Choroid plexus epithelial cell (primary cell): Measurements from ENCODE around the gene HIVEP3.

Experiments
- DNase-seq: peaks from one replicate; pipeline ENCODE4 v3.0.0-alpha.2; 2010; ENCODE audit warnings: low read depth
- H3K4me3 ChIP-seq: 2 replicates; pipeline ENCODE4 v1.5.1; 2011; ENCODE audit warnings: low read depth, mild to moderate bottlenecking, control low read depth, low read length, moderate library complexity
- TF ChIP-seq, protein P1 (sequence below): conservative IDR thresholded peaks from 2 replicates; pipeline ENCODE4 v1.5.1; 2011; ENCODE audit warnings: low read depth, mild to moderate bottlenecking, control low read depth, inconsistent platforms, low read length, moderate library complexity

The HIVEP3 gene

DNA sequence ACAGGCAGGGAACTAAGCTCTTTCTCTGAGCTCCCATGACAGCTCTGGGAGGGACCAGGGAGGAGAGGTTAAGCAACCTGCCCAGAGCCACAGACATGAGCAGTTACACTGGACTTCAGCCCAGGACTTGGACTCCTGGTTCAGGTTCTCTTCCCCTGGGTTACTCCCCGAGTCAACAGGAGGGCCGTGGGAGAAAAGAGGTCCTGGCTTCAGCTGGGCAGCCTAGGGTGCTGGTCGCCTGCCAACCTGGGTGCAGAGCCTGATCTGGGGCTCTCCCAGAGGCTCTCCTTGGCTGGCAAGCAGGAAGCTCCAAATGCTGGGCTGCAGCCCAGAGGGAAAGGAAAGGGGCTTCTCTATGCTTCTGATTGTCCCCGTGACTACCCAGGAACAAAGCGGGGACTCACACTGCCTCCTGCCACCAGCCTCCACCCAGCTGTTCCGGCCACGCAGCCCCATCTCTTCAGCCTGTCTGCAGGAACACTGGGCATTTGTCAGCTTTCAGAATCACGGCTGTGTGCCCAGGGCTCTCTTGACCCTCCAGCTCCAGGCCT, 141.8 kb downstream of the HIVEP3 start:
- DNase-seq, result no peak
- no peak overlapping the region for H3K4me3 ChIP-seq
- TF ChIP-seq, protein P1, sequence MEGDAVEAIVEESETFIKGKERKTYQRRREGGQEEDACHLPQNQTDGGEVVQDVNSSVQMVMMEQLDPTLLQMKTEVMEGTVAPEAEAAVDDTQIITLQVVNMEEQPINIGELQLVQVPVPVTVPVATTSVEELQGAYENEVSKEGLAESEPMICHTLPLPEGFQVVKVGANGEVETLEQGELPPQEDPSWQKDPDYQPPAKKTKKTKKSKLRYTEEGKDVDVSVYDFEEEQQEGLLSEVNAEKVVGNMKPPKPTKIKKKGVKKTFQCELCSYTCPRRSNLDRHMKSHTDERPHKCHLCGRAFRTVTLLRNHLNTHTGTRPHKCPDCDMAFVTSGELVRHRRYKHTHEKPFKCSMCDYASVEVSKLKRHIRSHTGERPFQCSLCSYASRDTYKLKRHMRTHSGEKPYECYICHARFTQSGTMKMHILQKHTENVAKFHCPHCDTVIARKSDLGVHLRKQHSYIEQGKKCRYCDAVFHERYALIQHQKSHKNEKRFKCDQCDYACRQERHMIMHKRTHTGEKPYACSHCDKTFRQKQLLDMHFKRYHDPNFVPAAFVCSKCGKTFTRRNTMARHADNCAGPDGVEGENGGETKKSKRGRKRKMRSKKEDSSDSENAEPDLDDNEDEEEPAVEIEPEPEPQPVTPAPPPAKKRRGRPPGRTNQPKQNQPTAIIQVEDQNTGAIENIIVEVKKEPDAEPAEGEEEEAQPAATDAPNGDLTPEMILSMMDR, result no peak

DNA sequence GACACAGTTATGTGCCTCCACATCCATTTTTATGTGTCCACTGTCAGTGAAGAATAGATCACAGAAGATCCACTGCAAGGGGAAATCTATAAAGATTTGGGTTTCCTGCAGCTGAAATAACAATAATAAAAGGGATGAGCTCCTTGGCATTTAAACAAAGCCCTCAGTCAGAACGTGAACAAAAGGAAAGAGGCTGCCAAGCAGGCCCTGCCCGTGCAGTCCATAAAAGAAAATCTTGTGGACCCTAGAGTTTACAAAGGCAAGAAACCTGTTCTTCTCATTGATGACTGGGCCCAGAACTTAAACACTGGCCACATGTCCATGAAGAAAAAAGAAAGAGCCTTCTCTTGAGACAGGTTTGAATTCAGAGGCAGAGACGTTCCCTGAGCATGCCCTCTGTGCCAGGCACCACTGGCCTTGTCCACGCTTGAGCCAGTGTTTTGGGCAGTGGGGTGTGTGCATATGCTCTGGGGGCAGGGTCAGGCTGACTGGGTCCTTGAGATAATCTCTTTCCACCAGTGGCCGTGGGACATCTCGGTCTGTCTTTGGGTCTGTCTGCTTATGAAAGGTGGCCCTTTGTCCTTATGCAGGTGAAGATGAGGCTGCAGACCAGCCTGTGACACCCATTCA, 142.7 kb downstream of the HIVEP3 start:
- no peak overlapping the region for H3K4me3 ChIP-seq
- TF ChIP-seq, protein P1, result no peak
- no peak for DNase-seq

DNA sequence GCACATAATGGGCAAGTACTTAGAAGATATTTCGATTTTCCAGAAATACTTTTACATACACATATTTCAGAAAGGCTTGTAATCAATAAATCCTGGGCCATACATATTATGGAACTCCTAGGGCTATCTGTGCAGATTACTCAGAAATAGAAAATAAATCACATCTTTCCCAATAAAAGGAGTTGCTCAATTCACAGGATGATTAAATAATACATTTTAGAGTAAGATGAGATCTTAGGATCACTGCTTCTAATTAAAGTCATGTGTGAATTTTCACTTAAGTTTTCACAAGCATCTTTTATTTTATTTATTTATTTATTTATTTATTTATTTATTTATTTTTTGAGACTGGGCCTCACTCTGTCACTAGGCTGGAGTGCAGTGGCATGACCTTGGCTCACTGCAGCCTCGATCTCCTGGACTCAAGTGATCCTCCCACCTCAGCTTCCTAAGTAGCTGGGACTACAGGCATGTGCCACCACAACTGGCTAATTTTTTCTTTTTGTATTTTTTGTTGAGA, 144.2 kb downstream of the HIVEP3 start:
- no peak overlapping the region for H3K4me3 ChIP-seq
- TF ChIP-seq, protein P1, result no peak
- no peak for DNase-seq

GRCh38 chr1:41773842-41774241, 144.9 kb downstream of the HIVEP3 start:
- TF ChIP-seq, protein P1, result no peak
- DNase-seq, result no peak
- no peak overlapping the region for H3K4me3 ChIP-seq

DNA sequence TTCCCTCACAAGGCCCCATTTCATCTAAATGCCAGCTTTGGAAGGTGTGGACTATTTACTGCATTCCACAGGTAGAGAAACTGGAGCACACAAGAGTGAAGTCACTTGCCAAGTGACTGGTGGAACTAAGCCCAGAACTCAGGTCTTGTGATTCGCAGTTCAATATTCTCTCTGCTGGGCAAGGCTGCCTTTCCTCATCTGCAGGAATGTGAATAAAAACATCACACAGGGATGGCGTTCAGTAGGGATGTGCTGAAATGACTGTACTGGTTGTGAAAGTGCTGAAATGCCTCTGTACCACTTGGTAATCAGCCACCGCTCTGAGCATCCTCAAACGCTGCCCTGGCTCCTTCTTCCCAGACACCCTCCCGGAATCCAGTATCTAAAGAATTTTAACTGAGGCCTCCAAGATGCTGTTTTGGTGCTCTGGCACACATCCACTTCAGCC, 145.6 kb downstream of the HIVEP3 start:
- TF ChIP-seq, protein P1, result no peak
- H3K4me3 ChIP-seq, result no peak overlapping the region
- DNase-seq, result peak; percentile 92

DNA sequence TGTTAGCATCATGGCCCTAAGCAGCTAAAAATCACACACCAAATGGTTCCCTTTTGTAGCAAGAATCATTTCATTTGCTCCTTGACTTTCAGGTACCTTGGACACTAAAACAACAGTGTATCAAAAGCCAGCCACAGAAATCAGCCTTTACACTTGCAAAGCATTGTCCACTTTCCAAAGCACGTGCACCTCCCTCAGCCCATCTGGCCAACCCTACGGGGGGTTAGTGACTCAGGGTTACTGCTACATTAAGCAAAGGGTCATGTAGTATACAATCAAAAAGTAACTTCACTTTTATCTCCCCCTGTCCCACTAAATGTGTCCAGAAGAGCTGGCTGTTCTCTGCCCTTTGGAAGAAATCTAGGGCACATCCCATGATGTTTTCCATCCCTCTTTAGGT, 149.7 kb downstream of the HIVEP3 start:
- no peak overlapping the region for H3K4me3 ChIP-seq
- DNase-seq, result peak; percentile 48
- TF ChIP-seq, protein P1, result no peak

- no peak for DNase-seq
- TF ChIP-seq, protein P1, result no peak
- H3K4me3 ChIP-seq, result no peak overlapping the region
Measured at GRCh38 chr1:41768583-41768982, 150.1 kb downstream of the HIVEP3 start.
